HepG2 (cell line): ENCODE results near the gene RNF135. TPM values are rescaled to one million over a fixed set of nuclear protein-coding genes. Genes with fewer than 3 reads are reported as not detected.

Experiments used
- EZH2 ChIP-seq: conservative IDR thresholded peaks from 2 replicates; pipeline ENCODE4 v1.6.1; 2012; ENCODE audit warnings: mild to moderate bottlenecking, low read depth, low read length, moderate library complexity
- HDAC6 ChIP-seq: fragments of 200-600 bp; sonication (generic); IDR thresholded peaks from 2 replicates; pipeline ENCODE4 v1.7.0; 2017; ENCODE audit warnings: mild to moderate bottlenecking, antibody characterized with exemption, low read length, low read depth
- KAT8 ChIP-seq: IDR thresholded peaks from 2 replicates; pipeline ENCODE4 v1.6.1; 2016; ENCODE audit warnings: missing genetic modification reagents, missing compliant biosample characterization
- LCORL ChIP-seq, 2 experiments: fragments of 450-650 bp in 1 of 2; sonication (generic) in 1 of 2; formaldehyde crosslinking in 1 of 2; IDR thresholded peaks; 2 replicates each; pipeline versions ENCODE4 v1.5.0 to v1.6.1; 2017 to 2020; ENCODE audit warnings: antibody characterized with exemption in 1 of 2, missing genetic modification reagents in 1 of 2
- REPIN1 ChIP-seq: sonication (generic); formaldehyde crosslinking; IDR thresholded peaks from 2 replicates; pipeline ENCODE4 v1.8.0; 2022; ENCODE audit warnings: missing genetic modification reagents, low read depth, mild to moderate bottlenecking, borderline replicate concordance
- SALL2 ChIP-seq: sonication (generic); formaldehyde crosslinking; IDR thresholded peaks from 2 replicates; pipeline ENCODE4 v1.8.1; 2023; ENCODE audit warnings: mild to moderate bottlenecking, missing genetic modification reagents, inconsistent platforms
- SP5 ChIP-seq: IDR thresholded peaks from 2 replicates; pipeline ENCODE4 v1.6.1; 2016; ENCODE audit warnings: low read depth, borderline replicate concordance
- ZBTB7A ChIP-seq: sonication (generic); formaldehyde crosslinking; IDR thresholded peaks from 2 replicates; pipeline ENCODE4 v1.8.0; 2022; ENCODE audit warnings: mild to moderate bottlenecking, missing genetic modification reagents
- ZNF251 ChIP-seq: sonication (generic); formaldehyde crosslinking; IDR thresholded peaks from 2 replicates; pipeline ENCODE4 v1.9.0; 2021; ENCODE audit warnings: mild to moderate bottlenecking, missing genetic modification reagents
- ZNF263 ChIP-seq: sonication (generic); formaldehyde crosslinking; IDR thresholded peaks from 2 replicates; pipeline ENCODE4 v1.4.0; 2020; ENCODE audit warnings: missing genetic modification reagents
- ZNF274 ChIP-seq: sonication (generic); formaldehyde crosslinking; IDR thresholded peaks from 2 replicates; pipeline ENCODE4 v1.5.1; 2020; ENCODE audit warnings: mild to moderate bottlenecking, missing genetic modification reagents
- ZNF547 ChIP-seq: sonication (generic); formaldehyde crosslinking; IDR thresholded peaks from 2 replicates; pipeline ENCODE4 v1.5.1; 2020; ENCODE audit warnings: mild to moderate bottlenecking, missing genetic modification reagents
- polyA plus RNA-seq, 8 experiments: library from polyadenylated mRNA; depleted of rRNA in 3 of 8; stranded (reverse) in 7 of 8; unstranded in 1 of 8; fragments of >200 nt; fragmentation: Illumina TruSeq in 4 of 8; extraction: Trizol in 4 of 8; gene quantifications; 2 replicates each; pipeline versions ENCODE4 v1.2.1 to v1.2.3, GENCODE V29; 2011 to 2016; ENCODE audit warnings: low read depth in 4 of 8, missing spikeins in 1 of 8, mixed read lengths in 1 of 8; ENCODE audit not compliant: insufficient read depth in 1 of 8
- total RNA-seq, 5 experiments: library from RNA; depleted of rRNA; stranded (reverse); fragments of >200 nt; fragmentation: Illumina TruSeq; extraction: Trizol; gene quantifications; 2 replicates each; pipeline ENCODE4 v1.2.3, GENCODE V29; 2016; ENCODE audit warnings: low read depth in 1 of 5
- TF ChIP-seq, protein P1 (sequence below): IDR thresholded peaks from 2 replicates; pipeline ENCODE4 v1.6.1; 2012; ENCODE audit warnings: inconsistent platforms
- TF ChIP-seq, protein P2 (sequence below): sonication (generic); formaldehyde crosslinking; IDR thresholded peaks from 2 replicates; pipeline ENCODE4 v1.4.0; 2020; ENCODE audit warnings: missing genetic modification reagents
- TF ChIP-seq, protein P3 (sequence below): sonication (generic); formaldehyde crosslinking; IDR thresholded peaks from 2 replicates; pipeline ENCODE4 v1.4.0; 2020; ENCODE audit warnings: mild to moderate bottlenecking, missing genetic modification reagents

RNF135 gene
- total and polyA plus RNA-seq, 2 of the 13 experiments (the other 11 are each of a cell fraction or from before 2014, with no cell fraction given) = not detected

DNA sequence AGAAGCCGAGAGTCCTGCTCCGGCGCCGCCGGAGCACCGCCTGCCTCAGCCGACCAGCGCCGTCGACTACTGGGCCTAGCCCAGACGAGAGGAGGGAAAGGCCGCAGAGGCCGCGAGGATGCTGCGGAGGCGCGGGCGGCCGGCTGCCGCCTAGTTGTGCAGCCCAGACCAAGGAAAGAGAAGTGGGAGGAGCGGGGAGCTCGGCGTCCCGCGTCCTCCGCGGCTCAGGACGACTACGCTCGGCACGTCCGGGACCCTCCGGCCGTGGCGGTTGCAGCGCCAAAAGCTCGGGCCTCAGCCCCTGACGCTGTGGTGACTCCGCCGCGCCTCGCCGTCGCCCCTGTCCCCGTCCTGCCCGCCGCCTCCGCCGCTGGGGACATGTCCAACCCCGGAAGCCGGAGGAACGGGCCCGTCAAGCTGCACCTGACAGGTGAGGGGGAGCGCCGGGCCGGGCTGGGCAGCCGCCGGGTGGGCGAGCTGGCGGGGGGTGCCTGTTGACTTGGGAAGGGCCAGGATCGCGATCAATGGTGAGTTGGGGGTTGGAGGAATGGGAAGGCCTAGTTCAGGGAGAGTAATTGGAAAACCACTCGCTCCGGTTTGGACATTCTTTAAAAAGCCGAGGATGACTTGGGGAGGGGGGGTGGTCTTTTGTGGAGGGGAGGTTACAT lies 37.7 kb downstream of the RNF135 start (continued):
- TF ChIP-seq LCORL (IDR thresholded peaks at IDR 0.05) = no peak
- TF ChIP-seq LCORL (CRISPR knock-in tag; IDR thresholded peaks at IDR 0.05) = peak; percentile 51; the same call in 1 of the 2 replicates
- no peak for TF ChIP-seq SP5
- peak; percentile 51; the same call in 1 of the 2 replicates for TF ChIP-seq ZNF263 (CRISPR knock-in tag)
- no peak for TF ChIP-seq ZNF251 (CRISPR knock-in tag)
- TF ChIP-seq, protein P1, sequence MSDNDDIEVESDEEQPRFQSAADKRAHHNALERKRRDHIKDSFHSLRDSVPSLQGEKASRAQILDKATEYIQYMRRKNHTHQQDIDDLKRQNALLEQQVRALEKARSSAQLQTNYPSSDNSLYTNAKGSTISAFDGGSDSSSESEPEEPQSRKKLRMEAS = peak; percentile 64; the same call in 1 of the 2 replicates
- no peak for TF ChIP-seq HDAC6
- peak; percentile 25; the same call in 1 of the 2 replicates for TF ChIP-seq ZNF274 (CRISPR knock-in tag)
- TF ChIP-seq, protein P2, sequence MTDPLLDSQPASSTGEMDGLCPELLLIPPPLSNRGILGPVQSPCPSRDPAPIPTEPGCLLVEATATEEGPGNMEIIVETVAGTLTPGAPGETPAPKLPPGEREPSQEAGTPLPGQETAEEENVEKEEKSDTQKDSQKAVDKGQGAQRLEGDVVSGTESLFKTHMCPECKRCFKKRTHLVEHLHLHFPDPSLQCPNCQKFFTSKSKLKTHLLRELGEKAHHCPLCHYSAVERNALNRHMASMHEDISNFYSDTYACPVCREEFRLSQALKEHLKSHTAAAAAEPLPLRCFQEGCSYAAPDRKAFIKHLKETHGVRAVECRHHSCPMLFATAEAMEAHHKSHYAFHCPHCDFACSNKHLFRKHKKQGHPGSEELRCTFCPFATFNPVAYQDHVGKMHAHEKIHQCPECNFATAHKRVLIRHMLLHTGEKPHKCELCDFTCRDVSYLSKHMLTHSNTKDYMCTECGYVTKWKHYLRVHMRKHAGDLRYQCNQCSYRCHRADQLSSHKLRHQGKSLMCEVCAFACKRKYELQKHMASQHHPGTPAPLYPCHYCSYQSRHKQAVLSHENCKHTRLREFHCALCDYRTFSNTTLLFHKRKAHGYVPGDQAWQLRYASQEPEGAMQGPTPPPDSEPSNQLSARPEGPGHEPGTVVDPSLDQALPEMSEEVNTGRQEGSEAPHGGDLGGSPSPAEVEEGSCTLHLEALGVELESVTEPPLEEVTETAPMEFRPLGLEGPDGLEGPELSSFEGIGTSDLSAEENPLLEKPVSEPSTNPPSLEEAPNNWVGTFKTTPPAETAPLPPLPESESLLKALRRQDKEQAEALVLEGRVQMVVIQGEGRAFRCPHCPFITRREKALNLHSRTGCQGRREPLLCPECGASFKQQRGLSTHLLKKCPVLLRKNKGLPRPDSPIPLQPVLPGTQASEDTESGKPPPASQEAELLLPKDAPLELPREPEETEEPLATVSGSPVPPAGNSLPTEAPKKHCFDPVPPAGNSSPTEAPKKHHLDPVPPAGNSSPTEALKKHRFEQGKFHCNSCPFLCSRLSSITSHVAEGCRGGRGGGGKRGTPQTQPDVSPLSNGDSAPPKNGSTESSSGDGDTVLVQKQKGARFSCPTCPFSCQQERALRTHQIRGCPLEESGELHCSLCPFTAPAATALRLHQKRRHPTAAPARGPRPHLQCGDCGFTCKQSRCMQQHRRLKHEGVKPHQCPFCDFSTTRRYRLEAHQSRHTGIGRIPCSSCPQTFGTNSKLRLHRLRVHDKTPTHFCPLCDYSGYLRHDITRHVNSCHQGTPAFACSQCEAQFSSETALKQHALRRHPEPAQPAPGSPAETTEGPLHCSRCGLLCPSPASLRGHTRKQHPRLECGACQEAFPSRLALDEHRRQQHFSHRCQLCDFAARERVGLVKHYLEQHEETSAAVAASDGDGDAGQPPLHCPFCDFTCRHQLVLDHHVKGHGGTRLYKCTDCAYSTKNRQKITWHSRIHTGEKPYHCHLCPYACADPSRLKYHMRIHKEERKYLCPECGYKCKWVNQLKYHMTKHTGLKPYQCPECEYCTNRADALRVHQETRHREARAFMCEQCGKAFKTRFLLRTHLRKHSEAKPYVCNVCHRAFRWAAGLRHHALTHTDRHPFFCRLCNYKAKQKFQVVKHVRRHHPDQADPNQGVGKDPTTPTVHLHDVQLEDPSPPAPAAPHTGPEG = peak; percentile 69; the same call in 1 of the 2 replicates
- TF ChIP-seq, protein P3, sequence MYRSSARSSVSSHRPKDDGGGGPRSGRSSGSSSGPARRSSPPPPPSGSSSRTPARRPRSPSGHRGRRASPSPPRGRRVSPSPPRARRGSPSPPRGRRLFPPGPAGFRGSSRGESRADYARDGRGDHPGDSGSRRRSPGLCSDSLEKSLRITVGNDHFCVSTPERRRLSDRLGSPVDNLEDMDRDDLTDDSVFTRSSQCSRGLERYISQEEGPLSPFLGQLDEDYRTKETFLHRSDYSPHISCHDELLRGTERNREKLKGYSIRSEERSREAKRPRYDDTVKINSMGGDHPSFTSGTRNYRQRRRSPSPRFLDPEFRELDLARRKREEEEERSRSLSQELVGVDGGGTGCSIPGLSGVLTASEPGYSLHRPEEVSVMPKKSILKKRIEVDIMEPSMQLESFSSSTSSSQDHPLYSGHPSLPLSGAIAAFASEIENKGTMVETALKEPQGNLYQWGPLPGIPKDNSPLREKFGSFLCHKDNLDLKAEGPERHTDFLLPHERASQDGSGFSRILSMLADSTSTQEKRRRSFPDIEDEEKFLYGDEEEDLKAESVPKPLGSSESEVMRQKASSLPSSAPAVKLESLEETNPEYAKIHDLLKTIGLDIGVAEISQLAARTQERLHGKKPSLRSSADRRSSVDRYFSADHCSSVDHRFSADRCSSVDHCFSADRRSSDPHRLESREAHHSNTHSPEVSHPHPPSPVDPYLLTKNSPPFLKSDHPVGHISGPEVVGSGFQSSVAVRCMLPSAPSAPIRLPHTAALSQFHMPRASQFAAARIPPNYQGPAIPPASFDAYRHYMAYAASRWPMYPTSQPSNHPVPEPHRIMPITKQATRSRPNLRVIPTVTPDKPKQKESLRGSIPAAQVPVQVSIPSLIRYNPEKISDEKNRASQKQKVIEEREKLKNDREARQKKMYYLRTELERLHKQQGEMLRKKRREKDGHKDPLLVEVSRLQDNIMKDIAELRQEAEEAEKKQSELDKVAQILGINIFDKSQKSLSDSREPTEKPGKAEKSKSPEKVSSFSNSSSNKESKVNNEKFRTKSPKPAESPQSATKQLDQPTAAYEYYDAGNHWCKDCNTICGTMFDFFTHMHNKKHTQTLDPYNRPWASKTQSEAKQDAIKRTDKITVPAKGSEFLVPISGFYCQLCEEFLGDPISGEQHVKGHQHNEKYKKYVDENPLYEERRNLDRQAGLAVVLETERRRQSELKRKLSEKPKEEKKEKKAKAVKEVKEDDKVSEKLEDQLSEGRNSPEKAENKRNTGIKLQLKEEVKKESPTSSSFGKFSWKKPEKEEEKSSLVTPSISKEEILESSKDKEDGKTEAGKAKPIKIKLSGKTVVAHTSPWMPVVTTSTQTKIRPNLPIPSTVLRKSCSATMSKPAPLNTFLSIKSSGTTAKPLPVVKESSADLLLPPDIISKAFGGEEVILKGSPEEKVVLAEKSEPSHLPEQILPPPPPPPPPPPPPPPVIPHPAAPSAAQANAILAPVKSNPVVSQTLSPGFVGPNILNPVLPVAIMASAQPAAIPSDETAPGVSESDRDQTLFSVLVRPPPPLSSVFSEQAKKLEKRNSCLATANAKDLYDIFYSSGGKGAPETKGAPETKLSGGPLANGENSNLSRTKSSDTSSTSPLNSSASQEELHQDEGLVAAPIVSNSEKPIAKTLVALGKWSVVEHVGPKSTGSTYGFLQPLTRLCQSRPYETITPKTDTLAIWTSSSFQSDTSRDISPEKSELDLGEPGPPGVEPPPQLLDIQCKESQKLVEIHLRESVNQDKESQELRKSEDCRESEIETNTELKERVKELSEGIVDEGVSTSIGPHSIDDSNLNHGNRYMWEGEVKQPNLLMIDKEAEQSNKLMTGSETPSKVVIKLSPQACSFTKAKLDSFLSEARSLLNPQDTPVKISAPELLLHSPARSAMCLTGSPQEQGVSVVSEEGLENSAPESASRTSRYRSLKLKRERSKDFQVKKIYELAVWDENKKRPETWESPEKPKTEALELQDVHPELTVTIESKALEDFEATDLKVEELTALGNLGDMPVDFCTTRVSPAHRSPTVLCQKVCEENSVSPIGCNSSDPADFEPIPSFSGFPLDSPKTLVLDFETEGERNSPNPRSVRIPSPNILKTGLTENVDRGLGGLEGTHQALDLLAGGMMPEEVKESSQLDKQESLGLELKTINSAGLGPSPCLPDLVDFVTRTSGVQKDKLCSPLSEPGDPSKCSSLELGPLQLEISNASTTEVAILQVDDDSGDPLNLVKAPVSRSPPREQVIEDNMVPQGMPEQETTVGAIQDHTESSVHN (CRISPR knock-in tag) = no peak
- no peak for TF ChIP-seq ZBTB7A
- TF ChIP-seq EZH2 = 0 out of 2 replicates have a peak, but pooled peaks have one; percentile 76
- TF ChIP-seq ZNF547 (CRISPR knock-in tag) = 0 out of 2 replicates have a peak, but pooled peaks have one; percentile 35
- no peak for TF ChIP-seq KAT8 (CRISPR knock-in tag)
- no peak for TF ChIP-seq REPIN1 (CRISPR knock-in tag)
- 0 out of 2 replicates have a peak, but pooled peaks have one; percentile 33 for TF ChIP-seq SALL2 (CRISPR knock-in tag)
